ENCODE data around the gene ACO2.

DNA sequence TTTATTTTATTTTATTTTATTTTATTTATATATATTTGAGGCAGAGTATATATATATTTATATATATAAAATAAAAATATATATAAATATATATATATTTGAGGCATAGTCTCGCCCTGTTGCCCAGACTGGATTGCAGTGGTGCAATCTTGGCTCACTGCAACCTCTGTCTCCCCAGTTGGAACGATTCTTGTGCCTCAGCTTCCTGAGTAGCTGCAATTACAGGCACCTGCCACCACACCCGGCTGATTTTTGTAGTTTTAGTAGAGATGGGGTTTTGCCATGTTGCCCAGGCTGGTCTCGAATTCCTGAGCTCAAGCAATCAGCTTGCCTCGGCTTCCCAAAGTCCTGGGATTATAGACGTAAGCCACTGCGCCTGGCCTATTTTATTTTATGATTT, 31.4 kb downstream of the ACO2 start:
- TF ChIP-seq, protein P1, sequence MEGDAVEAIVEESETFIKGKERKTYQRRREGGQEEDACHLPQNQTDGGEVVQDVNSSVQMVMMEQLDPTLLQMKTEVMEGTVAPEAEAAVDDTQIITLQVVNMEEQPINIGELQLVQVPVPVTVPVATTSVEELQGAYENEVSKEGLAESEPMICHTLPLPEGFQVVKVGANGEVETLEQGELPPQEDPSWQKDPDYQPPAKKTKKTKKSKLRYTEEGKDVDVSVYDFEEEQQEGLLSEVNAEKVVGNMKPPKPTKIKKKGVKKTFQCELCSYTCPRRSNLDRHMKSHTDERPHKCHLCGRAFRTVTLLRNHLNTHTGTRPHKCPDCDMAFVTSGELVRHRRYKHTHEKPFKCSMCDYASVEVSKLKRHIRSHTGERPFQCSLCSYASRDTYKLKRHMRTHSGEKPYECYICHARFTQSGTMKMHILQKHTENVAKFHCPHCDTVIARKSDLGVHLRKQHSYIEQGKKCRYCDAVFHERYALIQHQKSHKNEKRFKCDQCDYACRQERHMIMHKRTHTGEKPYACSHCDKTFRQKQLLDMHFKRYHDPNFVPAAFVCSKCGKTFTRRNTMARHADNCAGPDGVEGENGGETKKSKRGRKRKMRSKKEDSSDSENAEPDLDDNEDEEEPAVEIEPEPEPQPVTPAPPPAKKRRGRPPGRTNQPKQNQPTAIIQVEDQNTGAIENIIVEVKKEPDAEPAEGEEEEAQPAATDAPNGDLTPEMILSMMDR (IDR thresholded peaks at IDR 0.05): no peak
- TF ChIP-seq POLR2A (IDR thresholded peaks at IDR 0.05): no peak
- TF ChIP-seq EP300 (IDR thresholded peaks at IDR 0.05): no peak
- TF ChIP-seq POLR2AphosphoS5 (IDR thresholded peaks at IDR 0.05): no peak
